Stimulated activated memory B cell treated with anti-CD40 and anti-IgM and Interleukin-4, amounts not matched to agents 10 μg/mL and 1 μg/mL and 100 μg/mL, for 72 hours (primary cell): ENCODE measurements around the gene INSR.
A peak's percentile ranks its signal among the peaks of the same experiment; 100 is the strongest.

Source experiments
- ATAC-seq: fragments of 150-1000 bp; cut with Tn5 transposase; 2 replicates; pipeline ENCODE4 v1.10.0; 2021
- H3K27ac Mint-ChIP-seq: one replicate; pipeline ENCODE4 v1.8.0; 2022; ENCODE audit warnings: mild to moderate bottlenecking, mixed read lengths
- H3K27me3 Mint-ChIP-seq: one replicate; pipeline ENCODE4 v1.8.0; 2022; ENCODE audit warnings: mixed read lengths
- H3K36me3 Mint-ChIP-seq: one replicate; pipeline ENCODE4 v1.8.0; 2022; ENCODE audit warnings: mixed read lengths
- H3K4me1 Mint-ChIP-seq: one replicate; pipeline ENCODE4 v1.8.0; 2022; ENCODE audit warnings: mixed read lengths
- H3K4me3 Mint-ChIP-seq: one replicate; pipeline ENCODE4 v1.8.0; 2022; ENCODE audit warnings: mild to moderate bottlenecking, moderate library complexity, mixed read lengths
- H3K9me3 Mint-ChIP-seq: one replicate; pipeline ENCODE4 v1.8.0; 2022; ENCODE audit warnings: mixed read lengths

The INSR gene

DNA sequence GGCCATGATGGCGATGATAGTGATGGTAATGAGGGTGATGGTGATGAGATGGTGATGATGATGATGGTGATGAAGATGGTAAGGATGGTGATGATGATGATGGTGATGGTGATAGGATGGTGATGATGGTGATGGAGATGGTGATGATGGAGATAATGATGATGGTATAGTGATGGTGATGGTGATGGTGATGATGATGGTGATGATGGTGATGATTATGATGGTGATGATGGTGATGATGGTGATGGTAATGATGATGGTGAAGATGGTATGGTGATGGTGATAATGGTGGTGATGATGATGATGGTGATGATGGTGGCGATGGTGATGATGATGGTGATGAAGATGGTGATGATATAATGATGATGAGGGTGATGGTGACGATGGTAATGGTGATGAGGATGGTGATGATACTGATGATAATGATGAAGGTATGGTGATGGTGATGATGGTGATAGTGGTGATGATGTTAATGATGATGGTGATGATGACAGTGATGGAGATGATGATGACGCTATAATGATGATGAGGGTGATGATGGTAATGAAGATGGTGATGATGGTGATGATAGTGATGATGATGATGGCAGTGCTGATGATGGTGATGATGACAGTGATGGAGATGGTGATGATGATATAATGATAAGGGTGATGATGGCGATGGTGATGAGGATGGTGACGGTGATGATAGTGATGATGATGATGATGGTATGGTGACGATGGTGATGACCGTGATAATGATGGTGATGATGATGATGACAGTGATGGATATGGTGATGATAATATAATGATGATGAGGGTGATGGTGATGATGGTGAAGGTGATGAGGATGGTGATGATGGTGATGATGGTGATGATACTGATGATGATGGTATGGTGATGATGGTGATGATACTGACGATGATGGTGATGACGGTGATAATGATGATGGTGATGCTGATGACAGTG lies 187.2 kb downstream of the INSR start:
- no peaks in the 10 kb centered on the region for H3K4me1 Mint-ChIP-seq
- no peaks in the 10 kb centered on the region for H3K36me3 Mint-ChIP-seq
- H3K9me3 Mint-ChIP-seq, result no peaks in the 10 kb centered on the region
- no peak overlapping the region for H3K27ac Mint-ChIP-seq
- H3K27me3 Mint-ChIP-seq, result no peaks in the 10 kb centered on the region
- no peak overlapping the region for H3K4me3 Mint-ChIP-seq
- no peak for ATAC-seq

DNA sequence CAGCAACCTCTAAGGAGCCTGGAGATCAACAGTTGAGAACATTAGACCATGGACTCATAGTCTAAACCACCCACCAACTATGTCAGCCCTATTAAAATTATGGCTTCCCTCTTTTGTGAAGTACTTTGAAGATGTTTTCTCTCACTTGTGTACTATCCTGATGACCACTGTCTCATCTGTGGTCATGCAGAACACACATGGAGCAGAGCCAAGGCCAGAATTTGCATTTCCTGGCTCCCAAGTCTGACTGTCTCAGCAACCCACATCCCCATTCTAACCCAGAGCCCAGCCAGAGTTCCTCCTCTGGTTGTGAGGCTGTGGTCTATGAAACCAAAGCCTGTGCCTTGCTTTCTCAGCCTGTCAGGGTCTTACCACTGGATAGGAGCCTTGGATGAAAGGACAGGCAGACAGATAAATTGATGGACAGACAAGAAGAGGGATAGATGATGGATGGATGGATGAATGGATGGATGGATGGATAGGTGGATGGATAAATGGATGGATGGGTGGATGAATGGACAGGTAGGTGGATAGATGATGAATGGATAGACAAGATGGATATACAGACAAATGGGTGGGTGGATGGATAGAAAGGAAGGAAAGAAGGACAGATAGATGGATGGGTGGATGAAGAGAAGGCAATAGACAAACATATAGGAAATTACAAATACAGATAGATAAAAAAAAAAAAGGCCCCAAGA lies 189.3 kb downstream of the INSR start:
- Mint-ChIP-seq H3K36me3 (no peaks in the 10 kb centered on the region), H3K4me1 (no peaks in the 10 kb centered on the region), H3K4me3 (no peak overlapping the region), H3K27me3 (no peaks in the 10 kb centered on the region), H3K27ac (no peak overlapping the region), H3K9me3 (no peaks in the 10 kb centered on the region)
- ATAC-seq, result no peak

DNA sequence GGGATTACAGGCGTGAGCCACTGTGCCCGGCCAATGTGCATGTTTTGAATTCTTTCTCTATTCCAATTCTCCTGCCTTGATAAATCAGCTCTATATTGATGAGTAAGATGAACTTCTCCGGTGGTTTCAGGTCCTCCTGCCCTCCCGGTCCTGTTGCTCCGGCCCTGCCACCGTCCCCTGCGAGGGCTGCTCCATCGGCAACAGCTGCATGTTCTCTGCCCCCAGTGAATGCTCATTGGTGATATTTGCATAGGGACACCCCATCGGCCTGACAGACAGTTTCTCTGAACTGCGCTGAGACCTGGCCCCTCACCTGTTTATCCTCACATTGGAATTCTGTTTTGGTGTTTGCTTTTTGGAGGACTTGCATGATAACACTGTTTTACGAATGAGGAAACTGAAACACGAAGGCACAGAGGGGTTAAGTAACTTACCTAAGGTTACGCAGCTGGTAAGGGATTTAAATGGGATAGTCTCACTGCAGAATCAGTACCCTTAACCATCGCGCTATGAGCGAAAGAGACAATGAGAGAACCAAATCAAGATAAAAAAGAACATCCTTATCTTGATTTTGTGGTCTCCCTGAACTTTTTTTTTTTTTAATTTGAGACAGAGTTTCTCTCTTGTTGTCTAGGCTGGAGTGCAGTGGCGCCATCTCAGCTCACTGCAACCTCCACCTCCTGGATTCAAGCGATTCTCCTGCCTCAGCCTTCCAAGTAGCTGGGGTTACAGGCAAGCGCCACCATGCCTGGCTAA lies 192.5 kb downstream of the INSR start:
- Mint-ChIP-seq H3K36me3 (no peaks in the 10 kb centered on the region), H3K27me3 (no peaks in the 10 kb centered on the region), H3K9me3 (peaks cover 9% of the 10 kb centered on the region), H3K4me3 (no peak overlapping the region), H3K27ac (no peak overlapping the region), H3K4me1 (peaks cover 15% of the 10 kb centered on the region)
- no peak for ATAC-seq

DNA sequence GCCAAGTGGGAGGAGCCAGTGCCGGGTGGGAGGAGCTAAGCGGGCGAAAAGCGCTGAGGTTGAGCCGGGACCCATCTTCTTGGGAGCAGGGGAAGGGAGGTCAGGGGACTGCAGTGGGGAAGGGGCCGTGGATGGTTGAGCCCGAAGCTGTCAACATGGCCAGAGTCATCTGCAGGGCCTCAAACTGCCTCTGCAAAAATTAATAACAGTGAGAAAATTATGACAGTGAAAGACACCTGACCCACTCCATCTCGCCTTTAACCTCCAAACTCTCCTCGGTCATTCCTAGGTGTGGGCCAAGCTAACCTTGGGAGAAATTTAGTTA lies 194.7 kb downstream of the INSR start:
- Mint-ChIP-seq H3K9me3 (peaks cover 21% of the 10 kb centered on the region), H3K27me3 (no peaks in the 10 kb centered on the region), H3K4me3 (peak overlapping the region; percentile 99), H3K27ac (peak overlapping the region; percentile 98), H3K36me3 (peaks cover 6% of the 10 kb centered on the region), H3K4me1 (peaks cover 15% of the 10 kb centered on the region)
- ATAC-seq, result no peak

DNA sequence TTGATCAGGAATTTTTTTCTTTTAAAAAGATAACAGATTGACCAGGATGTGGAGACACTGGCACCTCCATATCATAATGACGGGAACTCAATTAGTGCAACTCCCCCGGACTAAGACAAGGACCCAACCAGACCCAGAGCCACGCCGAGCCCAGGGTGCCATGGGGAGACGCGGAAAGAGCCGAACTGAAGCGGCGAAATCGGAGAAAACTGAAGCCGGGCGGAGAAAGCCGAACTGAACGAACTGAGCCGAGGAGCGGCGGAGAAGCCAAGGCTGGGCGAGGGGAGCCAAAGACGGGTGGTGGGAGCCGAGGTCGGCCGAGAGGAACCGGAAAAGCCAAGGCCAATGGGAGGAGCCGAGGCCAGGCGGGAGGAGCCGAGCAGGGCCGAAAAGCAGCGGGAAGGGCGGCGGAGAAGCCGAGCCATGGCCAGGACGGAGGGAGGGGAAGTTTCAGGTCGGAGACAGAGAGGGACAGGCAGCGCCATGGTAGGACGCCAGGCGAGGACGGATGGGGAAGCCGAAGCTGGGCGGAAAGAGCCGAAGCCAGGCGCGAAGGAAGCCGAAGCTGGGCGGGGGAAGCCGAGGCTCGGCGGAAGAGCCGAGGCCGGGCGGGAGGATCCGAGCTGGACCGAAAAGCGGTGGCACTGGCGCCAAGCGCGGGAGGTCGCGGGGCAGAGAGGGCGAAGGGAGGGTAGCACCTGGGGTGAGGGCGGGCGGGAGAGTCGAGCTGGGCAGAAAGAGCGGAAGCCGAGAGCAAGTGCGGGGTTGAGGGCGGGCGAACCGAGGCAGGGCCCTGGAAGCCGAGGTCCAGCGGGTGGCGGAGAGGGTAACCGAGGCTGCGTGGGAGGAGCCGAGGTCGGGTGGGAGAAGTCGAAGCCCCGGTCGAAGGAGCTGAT lies 195.3 kb downstream of the INSR start:
- Mint-ChIP-seq H3K9me3 (peaks cover 21% of the 10 kb centered on the region), H3K27ac (peak overlapping the region; percentile 98), H3K27me3 (no peaks in the 10 kb centered on the region), H3K4me1 (peaks cover 15% of the 10 kb centered on the region), H3K4me3 (peak overlapping the region; percentile 99), H3K36me3 (peaks cover 6% of the 10 kb centered on the region)
- ATAC-seq, result peak; percentile 96

DNA sequence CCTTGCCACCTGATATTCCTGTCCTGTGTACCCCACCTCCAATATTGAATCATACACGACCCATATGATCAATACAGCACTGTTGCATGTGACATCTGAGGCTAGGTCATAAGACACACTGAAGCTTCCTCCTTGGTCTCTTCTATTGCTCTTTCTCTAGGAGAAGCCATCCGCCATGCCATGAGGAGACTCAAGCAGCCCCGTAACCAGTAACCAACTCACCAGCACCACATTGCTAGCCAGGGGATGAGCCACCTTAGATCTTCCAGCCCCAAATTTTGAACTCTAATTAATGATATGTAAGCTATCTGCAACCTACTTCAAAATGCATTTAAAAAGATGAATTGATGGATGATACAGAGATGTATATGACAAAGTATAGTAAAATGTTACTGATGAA lies 196.1 kb downstream of the INSR start:
- Mint-ChIP-seq H3K4me1 (peaks cover 15% of the 10 kb centered on the region), H3K27me3 (no peaks in the 10 kb centered on the region), H3K9me3 (peaks cover 21% of the 10 kb centered on the region), H3K27ac (peak overlapping the region; percentile 98), H3K4me3 (peak overlapping the region; percentile 99), H3K36me3 (peaks cover 6% of the 10 kb centered on the region)
- ATAC-seq, result no peak

DNA sequence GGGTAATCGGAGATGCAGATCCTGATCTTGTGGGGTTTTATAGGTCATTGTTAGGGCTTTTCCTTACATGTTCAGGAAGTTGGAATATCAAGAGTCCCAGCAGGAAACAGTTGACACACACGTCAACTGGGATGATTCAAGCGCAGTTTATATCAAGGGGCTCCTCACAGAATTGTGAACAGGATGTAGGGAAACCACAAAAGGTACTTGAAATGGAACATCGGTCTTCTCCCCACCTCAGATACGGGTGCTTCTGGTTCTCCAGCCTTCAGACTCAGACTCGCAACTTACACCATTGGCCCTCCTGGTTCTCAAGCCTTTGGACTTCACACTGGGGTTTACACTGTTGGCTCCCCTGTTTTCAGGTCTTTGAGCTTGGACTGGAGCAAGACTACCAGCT lies 205.2 kb downstream of the INSR start:
- ATAC-seq, result no peak
- Mint-ChIP-seq H3K27me3 (no peaks in the 10 kb centered on the region), H3K27ac (no peak overlapping the region), H3K4me1 (no peaks in the 10 kb centered on the region), H3K9me3 (peaks cover 16% of the 10 kb centered on the region), H3K4me3 (no peak overlapping the region), H3K36me3 (peaks cover 36% of the 10 kb centered on the region)

DNA sequence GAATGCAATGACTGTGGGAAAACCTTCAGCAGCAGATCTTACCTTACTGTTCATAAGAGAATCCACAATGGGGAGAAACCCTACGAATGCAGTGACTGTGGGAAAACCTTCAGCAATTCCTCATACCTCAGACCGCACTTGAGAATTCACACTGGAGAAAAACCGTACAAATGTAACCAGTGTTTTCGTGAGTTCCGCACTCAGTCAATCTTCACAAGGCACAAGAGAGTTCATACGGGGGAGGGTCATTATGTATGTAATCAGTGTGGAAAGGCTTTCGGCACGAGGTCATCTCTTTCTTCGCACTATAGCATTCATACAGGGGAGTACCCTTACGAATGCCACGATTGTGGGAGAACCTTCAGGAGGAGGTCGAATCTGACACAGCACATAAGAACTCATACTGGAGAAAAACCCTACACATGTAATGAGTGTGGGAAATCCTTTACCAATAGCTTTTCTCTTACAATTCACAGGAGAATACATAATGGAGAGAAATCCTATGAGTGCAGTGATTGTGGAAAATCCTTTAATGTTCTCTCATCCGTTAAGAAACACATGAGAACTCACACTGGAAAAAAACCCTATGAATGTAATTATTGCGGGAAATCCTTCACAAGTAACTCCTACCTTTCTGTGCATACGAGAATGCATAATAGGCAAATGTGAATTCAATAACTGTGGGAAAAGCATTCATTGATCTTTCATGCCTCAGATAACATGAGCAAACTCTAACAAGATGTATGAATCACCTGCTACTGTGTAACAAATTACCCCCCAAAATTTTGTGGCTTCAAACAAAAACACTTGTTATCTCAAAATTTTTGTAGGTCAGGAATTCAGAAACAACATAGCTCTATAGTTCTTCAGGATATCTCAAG lies 210.9 kb downstream of the INSR start:
- Mint-ChIP-seq H3K4me3 (no peak overlapping the region), H3K27me3 (no peaks in the 10 kb centered on the region), H3K27ac (no peak overlapping the region)

DNA sequence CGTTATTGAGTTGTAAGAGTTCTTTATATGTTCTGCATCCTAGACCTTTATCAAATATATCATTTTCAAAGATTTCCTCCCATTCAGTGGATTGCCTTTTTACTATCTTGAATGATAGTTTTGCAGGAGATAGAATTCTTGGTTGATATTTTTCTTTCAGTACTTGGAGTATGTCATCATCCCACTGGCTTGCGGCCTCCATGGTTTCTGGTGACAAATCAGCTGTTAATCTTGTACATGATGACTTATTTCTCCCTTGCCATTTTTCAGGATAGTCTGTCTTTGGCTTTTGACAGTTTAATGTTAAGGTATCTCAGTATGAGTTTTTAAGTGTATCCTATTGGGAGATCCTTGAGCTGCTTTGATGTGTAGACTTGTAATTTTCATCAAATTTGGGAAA lies 216.2 kb downstream of the INSR start:
- no peak overlapping the region for H3K4me3 Mint-ChIP-seq
- H3K27me3 Mint-ChIP-seq, result no peaks in the 10 kb centered on the region
- no peaks in the 10 kb centered on the region for H3K4me1 Mint-ChIP-seq
- peaks cover 15% of the 10 kb centered on the region for H3K9me3 Mint-ChIP-seq
- H3K36me3 Mint-ChIP-seq, result peaks cover 99% of the 10 kb centered on the region
- no peak for ATAC-seq
- no peak overlapping the region for H3K27ac Mint-ChIP-seq

More for the DNA sequence above, 210.9 kb downstream of the INSR start:
- Mint-ChIP-seq H3K36me3 (peaks cover 82% of the 10 kb centered on the region), H3K9me3 (peaks cover 24% of the 10 kb centered on the region), H3K4me1 (no peaks in the 10 kb centered on the region)
- ATAC-seq, result no peak

DNA sequence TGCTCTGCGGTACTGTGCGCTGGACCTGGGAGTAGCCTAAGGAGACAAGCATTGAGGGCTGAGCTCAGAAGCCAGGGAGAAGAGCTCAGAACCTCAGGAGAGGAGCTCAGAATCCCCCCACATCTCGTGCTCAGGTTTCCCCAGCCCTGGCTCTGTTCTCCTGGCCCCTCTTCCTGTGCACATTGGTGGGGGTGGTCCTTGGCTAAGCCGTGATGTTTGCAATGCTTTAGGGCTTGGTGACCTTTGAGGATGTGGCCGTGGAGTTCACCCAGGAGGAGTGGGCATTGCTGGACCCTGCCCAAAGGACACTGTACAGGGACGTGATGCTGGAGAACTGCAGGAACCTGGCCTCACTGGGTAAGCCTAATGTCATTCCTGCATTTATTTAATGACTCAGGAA lies 218.1 kb downstream of the INSR start:
- no peak for ATAC-seq
- peaks cover 7% of the 10 kb centered on the region for H3K4me1 Mint-ChIP-seq
- no peaks in the 10 kb centered on the region for H3K27me3 Mint-ChIP-seq
- no peak overlapping the region for H3K27ac Mint-ChIP-seq
- peaks cover 95% of the 10 kb centered on the region for H3K36me3 Mint-ChIP-seq
- no peak overlapping the region for H3K4me3 Mint-ChIP-seq
- peaks cover 10% of the 10 kb centered on the region for H3K9me3 Mint-ChIP-seq

DNA sequence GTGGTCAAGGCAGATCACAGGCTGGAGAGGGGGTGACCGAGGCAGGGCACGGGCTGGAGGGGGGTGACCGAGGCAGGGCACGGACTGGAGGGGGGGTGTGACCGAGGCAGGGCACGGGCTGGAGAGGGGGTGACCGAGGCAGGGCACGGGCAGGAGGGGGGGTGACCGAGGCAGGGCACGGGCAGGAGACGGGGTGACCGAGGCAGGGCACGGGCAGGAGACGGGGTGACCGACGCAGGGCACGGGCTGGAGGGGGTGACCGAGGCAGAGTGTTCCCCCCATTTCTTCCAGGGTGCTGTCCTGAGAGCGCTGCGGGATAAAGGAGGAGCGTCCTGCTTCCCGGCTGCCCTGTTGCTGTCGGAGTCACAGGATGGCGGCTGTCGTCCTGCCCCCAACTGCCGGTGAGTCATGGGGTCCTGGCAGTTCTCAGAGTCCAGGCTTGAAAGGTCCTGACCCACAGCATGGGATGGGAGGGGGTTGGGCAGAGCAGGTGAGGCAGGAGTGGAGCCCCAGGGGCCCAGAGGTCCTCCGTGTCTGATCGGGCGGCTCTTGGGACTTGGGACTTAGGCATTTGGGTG lies 219.4 kb downstream of the INSR start:
- Mint-ChIP-seq H3K36me3 (peaks cover 81% of the 10 kb centered on the region), H3K27me3 (no peaks in the 10 kb centered on the region), H3K9me3 (peaks cover 10% of the 10 kb centered on the region), H3K27ac (no peak overlapping the region), H3K4me3 (no peak overlapping the region), H3K4me1 (peaks cover 7% of the 10 kb centered on the region)
- ATAC-seq, result no peak

DNA sequence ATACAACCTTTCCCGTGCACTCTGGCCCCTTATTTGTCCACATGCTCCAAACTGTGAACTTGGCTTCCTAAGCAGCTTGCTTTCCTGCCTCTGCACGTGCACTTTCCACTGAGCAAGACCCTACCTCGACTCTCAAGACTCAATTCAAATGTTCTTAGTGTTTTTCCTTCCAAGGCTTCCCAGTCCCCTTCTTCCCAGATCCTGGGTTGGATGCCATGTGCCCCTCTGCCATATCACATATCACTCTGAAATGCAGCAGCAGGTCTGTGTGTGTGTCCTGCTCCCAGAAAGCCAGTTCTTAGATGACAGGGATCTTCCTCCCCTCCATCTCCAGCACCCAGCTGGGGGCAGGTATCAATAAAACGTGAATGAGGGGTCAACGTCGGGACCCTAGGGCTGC lies 221.7 kb downstream of the INSR start:
- no peak for ATAC-seq
- Mint-ChIP-seq H3K4me1 (peaks cover 14% of the 10 kb centered on the region), H3K36me3 (peaks cover 59% of the 10 kb centered on the region), H3K27ac (no peak overlapping the region), H3K9me3 (no peaks in the 10 kb centered on the region), H3K27me3 (no peaks in the 10 kb centered on the region), H3K4me3 (no peak overlapping the region)

DNA sequence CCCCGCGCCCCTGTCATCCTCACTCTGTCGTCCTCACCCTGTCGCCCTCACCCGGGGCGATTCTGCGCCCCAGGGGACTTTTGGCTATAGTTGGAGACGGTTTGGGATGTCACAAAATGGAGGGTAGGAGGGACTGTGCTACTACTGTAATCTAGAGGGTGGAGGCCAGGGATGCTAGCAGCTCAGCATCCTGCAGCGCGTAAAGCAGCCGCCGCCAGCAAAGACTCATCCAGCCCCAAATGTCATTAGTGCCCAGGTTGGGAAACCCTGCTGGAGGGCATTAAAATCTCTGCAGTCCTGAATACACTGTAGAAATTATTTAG lies 224.3 kb downstream of the INSR start:
- no peaks in the 10 kb centered on the region for H3K27me3 Mint-ChIP-seq
- no peak for ATAC-seq
- peaks cover 32% of the 10 kb centered on the region for H3K36me3 Mint-ChIP-seq
- peaks cover 14% of the 10 kb centered on the region for H3K4me1 Mint-ChIP-seq
- H3K27ac Mint-ChIP-seq, result peak overlapping the region; percentile 97
- peak overlapping the region; percentile 96 for H3K4me3 Mint-ChIP-seq
- H3K9me3 Mint-ChIP-seq, result peaks cover 3% of the 10 kb centered on the region
